Measurements from ENCODE around the gene THPO.
A peak's percentile ranks its signal among the peaks of the same experiment; 100 is the strongest.

THPO gene

DNA sequence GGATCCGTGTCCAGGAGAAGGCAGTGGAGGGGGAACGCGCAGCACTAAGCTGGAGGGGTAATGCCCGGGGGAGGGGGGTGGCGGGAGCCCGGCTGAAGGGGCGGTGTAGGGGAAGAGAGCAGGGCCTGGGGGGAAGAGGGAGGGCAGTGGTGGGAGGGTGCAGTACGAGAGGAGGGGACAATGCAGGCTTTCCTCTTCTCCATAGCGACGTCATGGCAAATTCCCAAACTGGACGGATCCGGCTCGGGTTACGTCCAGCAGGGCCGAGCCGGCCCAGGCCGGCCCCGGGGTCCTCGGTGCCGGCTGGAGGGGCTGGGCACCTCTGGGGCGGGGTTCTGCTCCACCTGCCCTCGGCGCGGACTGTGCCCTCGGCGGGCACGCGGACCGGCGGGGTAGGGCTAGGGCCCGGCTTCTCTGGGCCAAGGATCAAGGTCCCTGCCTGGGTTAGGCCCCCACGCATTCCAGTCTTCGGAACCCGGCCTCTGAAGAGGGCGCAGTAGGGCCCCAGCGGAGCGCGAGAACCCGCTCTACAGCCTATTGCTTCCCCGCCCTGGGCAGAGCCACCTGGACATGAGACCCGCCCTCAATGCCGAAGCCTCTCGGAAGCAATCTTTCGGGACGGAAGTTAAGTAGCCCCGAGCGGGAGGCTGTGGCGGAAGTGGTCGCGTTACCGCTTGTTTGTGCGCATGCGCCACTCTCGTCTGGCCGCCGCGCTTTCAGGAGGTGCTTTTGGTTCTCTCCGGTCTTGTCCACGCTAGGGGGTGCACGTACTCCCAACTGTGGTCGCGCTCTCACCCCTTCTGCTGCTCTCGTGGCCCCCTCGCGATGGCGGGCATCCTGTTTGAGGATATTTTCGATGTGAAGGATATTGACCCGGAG is 15.1 kb downstream of the THPO start:
- DNase-seq (ENCODE audit: low read depth): peak; percentile 94

DNA sequence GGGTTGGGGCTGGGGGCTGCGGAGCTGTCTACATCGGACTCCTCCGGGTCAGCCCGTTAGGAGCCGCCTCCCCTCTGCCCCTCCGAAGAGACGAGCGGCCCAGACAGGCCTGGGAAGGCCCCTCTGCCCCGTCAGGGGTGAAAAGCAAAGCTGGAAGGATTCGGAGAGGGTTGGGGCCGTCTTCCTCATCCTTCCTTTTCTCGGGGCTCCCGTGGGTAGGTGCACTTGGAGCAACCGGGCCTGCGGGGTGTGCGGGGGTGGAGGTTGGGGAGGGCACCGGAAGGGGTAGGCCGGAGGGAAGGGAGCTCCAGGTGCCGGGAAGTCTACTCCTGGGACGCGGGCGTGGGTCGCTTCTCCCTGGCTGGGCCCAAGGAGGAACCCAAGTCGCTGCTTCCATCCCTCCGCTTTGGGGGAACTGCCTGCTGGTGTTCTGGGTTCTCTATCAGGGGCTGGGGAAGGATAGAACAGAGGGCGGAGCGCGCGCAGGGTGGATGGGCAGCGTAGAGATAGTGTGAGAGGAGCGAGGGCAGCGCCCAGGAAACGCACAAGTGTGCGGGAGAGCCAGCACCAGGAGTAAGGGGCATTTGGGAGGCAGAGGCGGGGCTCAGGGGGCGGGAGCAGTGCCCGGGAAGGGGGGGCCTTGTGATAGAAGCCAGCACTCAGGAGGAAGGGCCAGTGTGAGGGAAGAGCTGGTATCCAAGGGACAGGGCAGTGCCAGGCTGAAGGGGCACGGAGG is 15.9 kb downstream of the THPO start:
- DNase-seq (ENCODE audit: low read depth): peak; percentile 24

DNA sequence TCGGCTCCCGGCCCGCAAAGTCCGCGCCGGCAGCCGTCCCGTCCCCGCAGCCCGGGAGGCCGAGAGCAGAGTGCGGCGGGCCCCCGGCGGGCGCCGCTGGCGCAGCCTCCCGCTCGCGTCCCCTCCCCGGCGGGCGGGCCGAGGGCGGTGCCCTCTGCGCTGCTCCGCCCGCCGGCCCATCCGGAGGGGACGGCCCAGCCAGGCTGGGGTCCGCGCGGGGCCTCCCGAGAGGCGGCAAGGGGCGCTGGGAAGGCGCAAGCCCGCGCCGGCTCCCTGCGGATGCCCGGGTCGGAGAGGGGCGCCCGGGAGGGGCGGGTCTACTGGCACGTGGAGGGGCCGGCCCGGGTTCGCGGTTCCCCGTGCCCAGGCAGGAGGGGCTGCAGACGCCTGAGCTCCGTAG is 16.5 kb downstream of the THPO start, which contains the start of the genes CLCN2 and POLR2H:
TSS of gene CLCN2 (minus strand) at position 74 of the 400 bp plus-strand sequence. CDS start 126 bp downstream, outside the sequence.
TSS of gene POLR2H (plus strand) at position 179 of the 400 bp plus-strand sequence. CDS start 1,783 bp downstream, outside the sequence.
- DNase-seq (ENCODE audit: low read depth): peak; percentile 28

DNA sequence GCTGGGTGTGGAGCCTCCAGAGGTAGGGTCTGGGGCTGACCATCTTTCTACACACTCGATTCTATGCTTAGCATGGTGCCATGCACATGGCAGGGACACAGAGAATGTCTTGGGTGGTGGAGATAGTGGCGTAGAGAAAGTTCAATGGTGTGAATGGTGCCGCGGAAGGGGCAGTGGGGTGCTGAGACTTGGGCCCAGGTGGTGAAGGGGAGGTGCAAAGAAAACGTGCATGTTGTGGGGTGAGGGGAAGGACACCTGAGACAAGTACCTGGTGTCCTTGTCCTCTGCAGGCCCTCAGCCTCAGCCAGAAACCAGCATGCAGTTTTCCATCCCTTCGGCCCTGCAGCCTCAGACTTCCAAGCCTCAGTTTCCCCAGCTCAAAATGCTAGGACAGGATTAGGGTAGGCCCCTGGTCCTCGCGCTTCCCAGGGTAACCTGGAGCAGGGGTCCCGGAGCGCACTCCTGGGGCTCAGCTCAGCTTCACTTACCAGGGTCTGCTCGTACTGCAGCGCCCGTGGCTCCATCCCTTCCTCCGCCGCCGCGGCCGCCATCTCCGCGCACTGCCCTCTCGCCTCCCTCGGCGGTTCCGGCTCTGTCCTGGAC is 17.0 kb downstream of the THPO start:
- DNase-seq (ENCODE audit: low read depth): no peak

DNA sequence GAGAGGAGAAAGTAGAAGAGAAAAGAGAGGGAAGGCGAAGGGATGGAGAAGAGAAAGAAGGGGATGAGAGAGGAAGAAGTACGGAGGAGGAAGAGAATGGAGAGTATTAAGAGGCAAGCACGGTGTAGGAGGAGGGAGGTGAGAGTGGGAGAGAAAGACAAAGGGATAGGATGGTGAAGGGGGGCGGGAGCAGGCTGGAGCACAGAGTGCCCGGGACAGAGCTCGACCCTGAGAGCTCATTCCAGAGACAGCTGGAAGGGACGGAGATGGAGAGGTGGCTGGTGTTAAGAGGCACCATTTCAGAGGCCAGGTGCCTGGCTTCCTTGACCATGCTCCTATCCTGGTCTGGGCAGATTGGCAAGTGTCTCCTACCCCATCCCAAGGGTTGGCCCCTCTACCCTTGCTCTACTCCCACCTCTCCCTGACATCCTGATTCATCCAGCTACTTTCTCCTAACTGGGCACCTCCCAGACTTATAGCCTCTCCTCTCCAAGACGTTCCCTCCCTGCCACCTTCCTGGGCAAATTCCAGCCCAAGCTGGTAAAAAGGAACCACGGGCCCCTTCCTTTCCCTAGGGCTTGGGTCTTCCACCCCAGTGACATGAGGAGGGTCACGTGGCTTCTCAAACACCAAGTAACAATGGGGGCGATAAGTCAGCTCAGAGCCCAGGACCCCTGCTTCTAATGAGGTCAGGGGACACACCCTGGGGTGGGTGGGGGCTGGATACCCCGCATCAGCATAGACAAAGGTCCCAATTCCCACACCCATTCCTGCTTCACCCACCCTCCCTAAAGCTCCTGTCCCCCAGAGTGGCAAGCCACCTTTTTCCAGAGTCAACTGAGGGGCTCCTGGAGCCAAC is 17.7 kb downstream of the THPO start:
- no peak for DNase-seq (ENCODE audit: low read depth)

DNA sequence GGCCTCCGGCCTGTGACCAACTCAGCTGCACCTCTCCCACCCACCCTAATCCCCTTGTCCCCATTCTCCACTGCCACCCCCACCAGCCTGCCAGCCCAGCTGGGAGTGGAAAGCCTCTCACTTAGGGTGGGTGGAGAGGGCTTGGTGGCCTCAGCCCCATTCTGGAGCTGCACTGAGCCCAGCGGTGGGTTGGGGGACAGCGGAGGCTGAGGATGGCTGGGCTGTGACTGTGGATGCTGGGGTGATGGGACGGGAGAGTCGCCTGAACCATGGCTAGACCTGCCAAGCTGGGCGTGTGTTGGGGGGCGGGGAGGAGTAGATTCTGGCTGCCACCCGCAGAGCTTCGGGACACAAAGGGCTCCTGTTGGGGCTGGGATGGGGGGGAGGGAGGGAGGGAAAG is 18.4 kb downstream of the THPO start:
- DNase-seq (ENCODE audit: low read depth): no peak

DNA sequence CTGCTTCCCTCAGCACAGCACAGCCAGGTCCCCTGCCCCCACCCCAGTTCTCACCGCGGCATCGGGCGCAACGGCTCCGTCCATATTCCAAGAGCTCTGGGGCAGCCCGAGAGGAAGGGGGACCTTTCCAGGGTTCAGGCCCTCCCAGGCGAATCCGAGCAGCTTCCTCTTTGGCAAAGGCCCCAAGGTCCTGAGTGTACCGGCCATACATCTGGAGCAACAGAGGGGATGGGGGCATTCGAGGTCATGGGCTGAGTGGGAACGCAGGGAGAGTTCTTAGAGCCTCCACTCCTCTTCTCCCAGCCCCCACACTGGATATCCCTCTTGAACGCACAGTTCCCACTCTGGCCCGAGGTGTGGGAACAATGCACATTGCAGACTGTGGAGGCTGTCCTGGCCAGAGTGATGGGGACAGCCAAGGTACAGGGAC is 19.1 kb downstream of the THPO start:
- DNase-seq (ENCODE audit: low read depth): no peak

DNA sequence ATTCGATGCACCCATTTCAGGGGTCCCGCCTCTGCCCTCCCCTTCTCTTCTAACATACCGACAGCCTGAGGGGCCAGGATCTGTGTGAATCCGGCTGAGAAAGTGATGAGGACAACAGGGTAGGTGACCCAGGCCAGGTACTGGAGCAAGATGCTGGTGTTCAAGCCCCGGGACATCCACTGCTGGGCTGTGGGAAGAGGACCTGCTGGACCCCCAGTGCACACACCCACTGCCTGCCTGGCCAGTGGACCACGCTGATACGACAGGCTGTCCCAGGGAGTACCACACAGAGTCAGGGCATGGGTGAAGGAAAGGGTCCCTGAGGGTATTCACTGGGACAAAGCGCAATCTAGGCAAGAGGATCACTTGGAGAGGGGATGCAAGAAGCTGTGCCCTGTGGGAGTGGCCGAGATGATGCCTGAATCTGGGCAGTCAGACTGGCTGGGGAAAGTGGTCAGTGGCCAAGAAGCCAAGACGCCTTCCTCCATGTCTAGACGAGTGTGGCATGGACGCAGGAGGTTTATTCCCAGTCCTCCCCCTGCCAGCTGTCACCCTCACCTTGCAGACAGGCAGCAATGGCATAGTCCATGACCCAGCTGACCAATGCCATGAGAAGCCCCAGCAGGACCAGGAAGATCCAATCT is 19.8 kb downstream of the THPO start:
- no peak for DNase-seq (ENCODE audit: low read depth)

DNA sequence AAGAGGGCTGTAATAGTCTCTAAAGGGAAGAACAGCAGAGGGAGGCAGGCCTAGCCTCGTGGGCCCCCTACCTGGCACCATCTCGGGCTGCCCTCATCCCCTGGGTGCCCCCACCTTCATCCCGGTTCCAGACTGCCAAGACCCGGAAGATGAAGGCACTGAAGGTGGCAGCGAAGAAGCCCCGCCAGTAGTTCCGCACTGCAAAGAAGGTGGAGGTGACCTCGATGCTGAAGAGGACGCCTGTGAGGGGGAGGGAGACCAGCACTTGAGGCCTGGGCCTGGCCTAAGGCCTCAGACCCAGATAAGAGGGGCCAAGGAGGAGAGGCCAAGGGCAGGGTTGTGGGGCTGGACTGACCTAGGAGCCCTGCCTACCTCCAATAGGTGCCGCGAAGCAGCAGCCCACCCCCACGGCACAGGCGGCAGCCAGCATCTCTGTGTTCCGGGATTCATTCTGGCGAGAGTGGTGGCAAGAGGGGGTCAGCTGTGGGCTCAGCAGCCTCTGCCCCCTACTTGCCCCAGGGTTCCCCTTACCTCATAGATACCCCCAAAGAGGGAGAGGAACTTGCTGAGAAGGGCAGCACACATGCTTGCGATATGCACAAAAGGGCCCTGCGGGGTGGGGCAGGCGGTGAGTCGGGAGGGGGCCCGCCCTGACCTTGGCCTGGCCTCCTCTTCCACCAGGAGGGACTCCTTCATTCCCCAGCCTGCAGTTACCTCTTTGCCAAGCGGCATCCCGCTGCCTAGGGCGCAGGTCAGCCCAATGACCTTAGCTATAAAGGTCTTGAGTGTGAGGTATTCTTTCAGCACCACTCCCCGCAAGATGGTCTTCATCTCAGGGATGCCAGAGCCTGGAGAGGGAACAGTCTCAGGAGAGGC is 20.5 kb downstream of the THPO start:
- no peak for DNase-seq (ENCODE audit: low read depth)

DNA sequence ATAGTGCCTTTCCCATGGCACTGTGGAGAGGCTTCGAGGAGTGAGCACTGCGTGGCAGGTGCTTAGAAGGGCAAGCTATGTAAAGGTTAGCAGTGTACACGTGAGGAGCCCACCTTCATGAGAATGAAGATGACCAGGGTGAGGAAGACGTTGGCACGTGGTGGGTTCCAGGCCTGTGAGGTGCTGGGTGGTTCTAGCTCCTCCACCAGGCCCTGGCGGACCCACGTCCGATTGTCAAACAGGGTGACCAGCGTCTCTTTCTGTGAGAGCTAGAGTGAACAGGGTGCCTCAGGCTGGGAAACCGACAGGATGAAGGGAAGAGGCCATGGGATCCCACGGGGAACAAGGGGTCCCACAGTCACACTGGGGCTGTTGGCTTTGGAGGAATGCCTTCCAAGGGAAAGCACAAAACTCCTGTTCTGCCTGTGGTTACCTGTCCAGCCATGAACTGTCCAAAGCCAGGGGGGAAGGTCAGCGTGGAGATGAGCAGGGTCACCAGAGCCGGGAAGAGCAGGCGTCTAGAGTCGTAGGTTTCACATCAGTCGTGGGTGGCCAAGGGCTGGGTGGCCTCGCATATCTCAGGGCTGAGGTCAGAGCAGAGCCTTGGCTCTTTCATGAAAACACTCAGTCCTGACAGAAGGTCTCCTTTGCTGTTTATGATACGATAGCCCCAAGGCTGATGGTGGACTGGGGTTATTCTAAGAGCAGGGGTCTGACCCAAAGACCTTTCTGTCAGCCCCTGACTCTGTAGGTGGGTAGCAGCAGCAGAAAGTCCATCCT is 22.6 kb downstream of the THPO start:
- no peak for DNase-seq (ENCODE audit: low read depth)

DNA sequence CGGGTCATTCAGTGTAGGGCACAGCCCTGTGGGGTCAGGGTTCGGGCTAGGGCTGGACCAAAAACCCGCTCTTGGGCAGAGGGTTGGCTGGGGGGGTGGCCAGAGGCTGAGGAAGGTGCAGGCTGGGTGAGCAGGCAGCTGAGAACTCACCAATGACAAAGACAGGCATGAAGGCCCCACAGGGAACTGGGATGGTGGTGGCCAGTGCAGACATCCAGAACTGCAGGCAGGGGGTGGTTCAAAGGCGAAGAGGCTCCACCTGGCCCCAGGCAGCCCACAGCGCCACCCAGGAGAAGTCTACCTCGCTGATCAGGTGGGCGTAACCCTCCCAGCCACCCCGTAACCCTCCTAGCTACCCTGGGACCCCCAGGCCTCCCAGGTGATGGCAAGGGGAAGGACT is 23.3 kb downstream of the THPO start:
- DNase-seq (ENCODE audit: low read depth): no peak

DNA sequence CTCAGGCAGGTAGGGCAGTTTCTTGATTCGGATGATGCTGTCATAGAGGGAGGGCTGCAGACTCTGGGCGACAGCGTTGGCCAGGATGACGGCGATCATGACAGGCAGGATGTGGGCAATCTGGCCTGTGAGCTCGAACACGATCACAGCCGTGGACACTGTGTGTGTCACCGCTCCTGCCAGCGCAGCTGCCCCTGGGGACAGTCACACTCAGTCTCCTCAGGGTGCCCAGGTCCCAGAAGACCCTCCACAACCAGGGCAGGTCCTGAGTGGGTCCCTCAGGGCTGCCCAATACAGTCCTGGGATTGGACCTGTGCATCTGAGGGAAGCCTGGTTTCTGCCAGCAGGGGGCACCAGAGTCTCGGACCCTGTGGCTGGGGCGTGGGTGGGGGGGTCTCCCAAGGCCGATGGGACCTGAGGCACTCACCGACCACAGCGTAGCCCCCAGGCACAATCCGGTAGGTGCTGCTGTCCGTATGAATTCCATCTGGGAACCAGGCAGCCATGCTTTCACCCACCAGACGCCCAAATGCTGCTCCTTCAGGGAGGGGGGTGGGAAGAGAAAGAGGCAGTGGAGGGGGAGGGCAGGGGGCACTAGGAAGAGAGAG is 23.8 kb downstream of the THPO start:
- peak; percentile 50 for DNase-seq (ENCODE audit: low read depth)

DNA sequence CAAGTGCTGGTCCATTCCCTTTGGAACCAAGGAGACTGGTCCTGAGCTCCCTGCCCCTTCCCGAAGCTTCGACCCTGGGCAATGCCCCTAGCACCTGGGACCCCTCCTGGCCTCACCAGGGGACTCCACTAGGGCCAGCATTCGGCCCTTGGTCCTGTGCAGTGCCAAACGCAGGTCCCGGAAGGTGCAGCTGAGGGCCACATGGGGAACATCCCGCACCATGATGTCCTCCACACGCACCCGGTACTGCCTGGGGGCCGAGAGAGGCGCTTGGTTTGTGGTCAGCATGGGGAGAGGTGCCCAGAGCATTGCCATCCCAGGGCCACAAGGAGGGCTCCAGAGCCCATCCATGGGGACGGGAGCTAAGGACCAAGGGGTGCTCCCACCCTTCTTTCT is 24.5 kb downstream of the THPO start:
- DNase-seq (ENCODE audit: low read depth): no peak

DNA sequence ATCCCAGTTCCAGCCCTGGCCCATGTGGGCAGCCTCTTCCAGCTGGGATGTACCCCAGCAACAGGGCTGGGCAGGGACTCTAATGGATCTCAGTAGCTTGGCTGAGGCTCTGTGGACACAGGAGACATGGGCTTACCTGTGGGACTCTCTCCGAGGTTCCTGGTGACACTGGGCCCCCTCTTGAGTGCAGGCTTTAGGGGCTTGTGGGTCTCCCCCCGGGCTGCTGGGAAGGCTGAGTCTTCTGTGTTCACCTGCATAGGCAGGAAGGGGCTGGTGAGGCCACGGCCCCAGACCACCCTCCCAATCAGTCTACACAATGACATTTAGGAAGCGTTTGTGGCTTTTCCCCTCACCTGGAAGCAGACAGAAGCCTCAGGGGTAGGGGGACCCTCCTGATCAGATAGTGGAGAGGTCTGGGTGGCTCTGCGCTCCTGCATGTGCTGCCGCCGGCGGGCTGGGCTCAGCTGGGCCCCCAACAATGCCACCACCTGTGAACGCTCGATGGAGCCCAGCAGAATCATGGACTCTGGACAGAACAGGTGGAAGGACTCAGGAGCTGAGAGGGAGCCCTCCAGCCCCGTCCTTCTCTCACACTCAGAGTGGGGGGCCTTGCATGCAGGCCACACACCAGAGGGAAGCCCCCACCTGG is 25.0 kb downstream of the THPO start:
- no peak for DNase-seq (ENCODE audit: low read depth)

DNA sequence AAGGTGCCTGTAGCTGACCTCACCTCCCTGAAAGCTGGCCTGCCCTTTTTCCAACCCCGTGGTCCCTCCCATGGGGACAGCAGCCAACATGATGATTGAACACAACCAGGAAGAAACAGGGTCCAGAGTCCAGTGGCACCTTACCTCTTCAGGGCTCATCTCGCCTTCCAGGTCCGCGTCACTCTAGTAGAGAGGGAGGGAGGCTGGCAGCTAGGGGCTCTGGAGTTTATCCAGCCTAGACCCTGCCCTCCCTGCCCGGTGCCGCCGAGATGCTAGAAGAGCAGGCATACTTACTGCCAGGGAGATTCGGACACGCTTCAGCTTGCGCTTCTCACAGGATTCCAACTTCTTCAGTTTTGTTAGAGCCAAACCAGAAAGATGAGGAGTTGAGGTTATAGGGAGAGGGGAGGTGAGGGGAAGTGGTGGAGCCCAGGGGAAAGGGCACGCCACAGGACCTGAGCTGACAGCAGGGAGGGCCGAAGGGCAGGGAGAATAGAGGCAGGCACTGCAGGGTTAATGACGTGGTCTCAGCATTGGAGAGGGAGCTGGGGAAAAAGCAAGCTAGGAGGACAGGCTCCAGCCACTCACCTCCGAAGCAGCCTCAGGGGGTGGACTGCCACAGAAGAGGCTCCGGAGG is 25.7 kb downstream of the THPO start:
- no peak for DNase-seq (ENCODE audit: low read depth)

DNA sequence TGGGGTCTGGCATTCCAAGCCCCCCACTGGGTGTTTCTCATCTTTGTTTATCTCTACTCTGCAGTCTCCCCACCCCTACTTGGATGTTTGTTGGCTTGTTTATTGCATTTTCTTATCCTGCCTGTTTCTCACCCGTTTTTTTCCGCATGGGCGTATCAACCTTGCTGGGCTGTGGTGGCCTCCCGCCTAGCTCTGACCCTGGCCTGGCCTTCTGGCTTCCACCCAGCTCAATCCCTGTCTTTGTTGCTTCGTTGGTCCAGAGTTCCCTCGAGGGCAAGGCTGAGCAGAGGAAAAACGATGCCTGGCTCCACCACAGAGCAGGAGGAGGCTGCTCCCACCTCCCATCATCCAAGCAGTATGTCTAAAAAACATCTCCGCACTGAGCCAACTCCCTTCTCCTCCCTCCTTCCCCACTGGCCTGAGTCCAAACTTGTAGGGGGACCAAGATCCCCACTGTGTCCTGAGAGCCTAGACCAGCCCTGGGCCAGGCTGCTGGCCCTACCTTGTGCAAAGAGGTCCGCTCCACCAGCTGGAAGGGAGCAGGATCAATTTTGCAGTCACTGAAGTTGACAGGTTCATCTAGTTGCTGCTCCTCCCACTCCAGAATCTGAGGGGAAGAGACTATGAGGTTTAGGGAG is 26.4 kb downstream of the THPO start:
- no peak for DNase-seq (ENCODE audit: low read depth)

DNA sequence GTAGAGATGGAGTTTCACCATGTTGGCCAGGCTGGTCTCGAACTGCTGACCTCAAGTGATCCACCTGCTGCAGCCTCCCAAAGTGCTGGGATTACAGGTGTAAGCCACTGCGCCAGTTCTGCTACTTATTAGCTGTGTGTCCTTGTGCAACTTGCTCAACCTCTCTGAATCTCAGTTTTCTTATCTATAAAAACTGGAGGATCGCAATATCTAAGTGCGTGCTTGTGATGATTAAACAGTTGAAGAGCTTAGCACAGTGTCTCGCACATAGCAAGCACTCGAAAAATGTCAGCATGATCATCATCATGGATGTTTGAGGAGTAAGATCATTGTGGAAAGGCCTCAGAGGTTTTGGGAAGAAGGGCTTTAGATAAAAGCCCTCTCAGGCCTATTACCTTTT is 27.4 kb downstream of the THPO start:
- DNase-seq (ENCODE audit: low read depth): no peak
